ENCODE data around the gene TTLL8.
A peak's percentile ranks its signal among the peaks of the same experiment; 100 is the strongest.

TTLL8 gene

DNA sequence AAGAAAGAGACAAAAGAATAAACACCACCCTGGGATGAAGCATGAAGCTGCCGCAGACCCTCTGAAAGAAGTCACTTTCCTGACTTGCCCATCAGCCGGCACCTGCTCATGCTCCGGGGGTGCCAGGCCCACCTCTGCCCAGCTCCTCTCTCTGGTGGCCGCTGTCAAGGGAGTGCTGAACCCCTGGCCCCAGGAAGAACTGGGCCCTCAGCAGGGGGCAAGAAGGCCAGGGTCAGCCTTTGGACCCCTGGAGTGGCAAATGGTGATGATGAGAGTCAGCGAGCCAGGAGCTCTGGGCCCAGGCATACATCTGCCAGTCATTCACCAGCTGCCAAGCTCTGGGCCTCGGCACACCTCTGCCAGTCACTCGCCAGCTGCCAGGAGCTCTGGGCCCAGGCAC, 17.4 kb downstream of the TTLL8 start:
- DNase-seq = no peak

DNA sequence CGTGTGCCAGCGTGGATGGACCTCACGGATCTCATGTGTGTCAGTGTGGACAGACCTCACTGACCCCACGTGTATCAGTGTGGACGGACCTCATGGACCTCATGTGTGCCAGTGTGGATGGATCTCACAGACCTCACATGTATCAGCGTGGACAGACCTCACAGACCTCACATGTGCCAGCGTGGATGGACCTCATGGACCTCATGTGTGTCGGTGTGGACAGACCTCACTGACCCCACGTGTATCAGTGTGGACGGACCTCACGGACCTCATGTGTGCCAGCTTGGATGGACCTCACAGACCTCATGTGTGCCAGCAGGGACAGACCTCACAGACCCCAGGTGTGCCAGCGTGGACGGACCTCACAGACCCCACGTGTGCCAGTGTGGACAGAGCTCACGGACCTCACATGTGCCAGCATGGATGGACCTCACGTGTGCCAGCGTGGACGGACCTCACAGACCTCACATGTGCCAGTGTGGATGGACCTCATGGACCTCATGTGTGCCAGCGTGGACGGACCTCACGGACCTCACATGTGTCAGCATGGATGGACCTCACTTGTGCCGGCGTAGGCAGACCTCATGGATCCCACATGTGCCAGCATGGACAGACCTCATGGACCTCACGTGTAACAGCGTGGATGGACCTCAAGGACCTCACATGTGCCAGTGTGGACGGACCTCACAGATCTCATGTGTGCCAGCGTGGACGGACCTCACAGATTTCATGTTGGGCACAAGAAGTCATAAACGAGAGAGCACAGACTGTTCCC, 18.2 kb downstream of the TTLL8 start:
- no peak for DNase-seq

DNA sequence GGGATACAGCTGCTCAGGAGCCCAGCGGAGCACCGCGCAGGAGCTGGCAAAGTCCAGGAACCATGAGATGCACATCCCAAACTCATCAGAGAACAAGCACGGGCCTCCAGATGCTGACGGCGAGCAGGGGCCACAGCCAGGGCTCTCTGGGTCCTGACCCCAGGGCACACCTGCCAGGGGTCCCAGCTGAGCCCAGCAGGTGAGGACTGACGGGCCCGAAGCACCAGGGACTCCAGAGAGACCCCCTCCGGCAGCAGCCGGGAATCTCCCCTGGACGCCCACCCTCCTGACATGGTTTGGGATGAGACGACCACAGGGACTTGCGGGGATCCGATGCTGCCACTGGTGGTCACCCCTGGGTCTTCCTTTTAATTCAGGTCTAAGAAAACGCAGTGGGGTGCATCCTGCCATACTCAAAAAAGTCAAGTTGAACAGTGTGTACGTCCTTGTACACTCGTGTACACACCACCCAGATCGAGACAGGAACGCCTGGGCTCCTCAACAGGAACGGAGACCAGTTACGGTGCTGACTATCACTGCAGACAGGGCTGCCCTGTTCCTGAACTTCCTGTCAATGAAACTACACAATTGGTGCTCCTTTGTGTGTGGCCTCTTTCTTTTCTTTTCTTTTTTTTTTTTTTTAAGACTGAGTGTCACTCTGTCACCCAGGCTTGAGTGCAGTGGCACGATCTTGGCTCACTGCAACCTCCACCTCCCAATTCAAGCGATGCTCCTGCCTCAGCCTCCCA, 21.9 kb downstream of the TTLL8 start:
- no peak for DNase-seq

DNA sequence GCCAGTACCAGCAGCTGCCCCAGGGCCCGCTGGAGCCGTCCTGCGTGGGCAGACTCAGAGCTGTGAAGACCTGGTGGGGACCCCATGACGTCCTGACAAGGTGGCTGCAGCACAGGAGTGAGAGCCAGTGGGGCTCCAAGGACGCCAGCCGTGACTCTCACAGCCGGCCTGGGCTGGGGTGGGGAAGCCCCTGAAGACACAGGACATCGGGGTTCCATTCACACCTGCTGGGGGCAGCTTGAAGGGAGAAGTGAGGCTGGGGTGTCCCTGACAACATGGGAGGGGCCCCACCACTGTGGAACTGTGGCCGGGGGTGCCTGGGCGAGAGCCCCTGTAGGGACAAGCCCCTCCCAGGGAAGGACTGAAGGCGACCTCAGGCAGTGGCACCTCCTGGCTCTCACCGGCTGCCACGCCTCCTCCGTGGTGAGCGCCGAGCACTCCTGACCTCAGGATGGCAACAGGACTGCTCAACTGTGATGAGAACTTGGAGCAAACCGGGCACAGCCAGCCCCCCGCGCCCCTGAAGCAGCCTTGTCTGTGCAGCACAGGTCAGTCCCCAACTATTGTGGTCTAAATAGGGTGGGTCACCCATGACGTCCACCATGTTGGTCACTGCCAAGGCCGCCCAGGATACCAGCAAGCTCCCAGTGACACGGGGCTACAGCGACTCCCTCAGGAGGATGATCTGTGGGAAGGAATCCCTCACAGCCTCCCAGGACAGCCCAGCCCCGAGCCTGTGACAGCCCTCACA, 22.8 kb downstream of the TTLL8 start:
- no peak for DNase-seq

DNA sequence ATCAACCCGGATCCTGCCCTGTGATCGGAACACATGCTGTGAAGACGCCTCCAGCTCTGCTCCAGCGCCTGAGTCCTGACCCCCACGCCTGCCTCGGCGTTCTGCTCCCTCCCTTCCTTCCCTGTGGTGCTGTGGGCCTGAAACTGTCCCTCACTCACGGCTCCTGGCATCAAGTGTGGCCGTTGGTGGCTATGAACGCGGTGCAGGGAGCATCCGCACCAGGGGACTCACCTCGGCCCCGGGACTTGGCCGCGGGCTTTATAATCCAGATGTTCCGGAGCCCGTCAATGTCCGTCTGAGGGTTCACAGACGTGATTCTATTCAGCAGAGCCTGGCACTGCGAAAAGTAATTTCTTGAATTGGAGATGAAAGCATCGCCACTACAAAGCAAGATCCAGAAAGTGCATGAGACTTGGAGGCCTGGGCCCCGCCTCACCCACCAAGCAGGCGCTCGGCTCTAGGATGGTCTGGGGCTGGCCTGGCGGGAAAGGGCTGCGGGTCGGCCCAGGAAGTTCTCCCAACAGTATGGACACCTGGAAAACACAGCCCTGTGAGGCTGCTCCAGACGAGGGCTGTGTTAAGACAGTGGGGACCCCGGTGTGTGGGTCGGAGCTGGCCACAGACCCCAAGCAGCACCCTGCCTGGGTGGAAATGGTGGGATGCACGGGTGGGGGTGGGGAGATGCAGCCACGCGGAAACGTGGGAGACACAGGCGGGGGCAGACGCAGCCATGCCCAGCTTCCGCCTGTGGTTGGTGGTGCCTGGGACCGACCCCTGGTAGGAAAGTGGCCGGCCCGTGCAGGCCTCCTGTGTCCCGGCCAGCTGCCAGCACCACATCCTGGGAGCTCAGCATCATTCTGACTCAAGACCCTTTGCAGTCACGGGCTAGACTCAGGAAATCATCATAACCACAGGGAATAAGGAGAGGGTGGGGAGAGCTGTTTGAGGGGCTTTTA, 23.7 kb downstream of the TTLL8 start:
- DNase-seq = no peak

DNA sequence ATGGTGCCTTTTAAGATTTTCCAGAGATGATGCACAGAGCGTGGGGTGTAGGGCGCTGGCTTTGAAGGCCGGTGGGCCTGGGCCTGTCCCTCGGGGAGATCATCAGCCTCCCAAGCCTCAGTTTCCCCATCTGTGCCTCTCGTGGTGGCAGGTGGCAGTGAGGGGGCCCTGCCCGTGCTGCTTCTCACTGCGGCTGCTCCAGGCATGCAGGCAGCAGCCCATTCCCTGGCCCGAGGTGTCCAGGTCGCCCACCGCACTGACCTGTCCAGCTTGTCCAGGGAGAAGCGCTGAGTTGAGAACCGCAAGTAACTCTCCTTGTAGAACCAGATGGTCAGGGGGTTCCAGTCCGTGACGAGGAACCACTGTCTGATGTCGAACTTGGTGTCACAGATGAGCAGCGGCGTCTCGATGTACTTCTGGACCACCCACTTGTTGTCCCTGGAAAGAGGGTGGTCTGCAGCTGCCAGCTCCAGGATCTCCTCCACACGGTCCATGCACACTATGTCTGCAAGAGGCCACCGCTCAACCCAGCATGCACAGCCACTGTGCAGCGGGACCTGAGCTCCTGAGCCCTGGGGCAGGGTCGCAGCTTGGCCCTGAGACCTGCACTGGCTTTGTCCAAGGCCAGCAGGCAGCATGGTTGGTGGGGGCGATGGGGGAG, 25.0 kb downstream of the TTLL8 start:
- DNase-seq = no peak

DNA sequence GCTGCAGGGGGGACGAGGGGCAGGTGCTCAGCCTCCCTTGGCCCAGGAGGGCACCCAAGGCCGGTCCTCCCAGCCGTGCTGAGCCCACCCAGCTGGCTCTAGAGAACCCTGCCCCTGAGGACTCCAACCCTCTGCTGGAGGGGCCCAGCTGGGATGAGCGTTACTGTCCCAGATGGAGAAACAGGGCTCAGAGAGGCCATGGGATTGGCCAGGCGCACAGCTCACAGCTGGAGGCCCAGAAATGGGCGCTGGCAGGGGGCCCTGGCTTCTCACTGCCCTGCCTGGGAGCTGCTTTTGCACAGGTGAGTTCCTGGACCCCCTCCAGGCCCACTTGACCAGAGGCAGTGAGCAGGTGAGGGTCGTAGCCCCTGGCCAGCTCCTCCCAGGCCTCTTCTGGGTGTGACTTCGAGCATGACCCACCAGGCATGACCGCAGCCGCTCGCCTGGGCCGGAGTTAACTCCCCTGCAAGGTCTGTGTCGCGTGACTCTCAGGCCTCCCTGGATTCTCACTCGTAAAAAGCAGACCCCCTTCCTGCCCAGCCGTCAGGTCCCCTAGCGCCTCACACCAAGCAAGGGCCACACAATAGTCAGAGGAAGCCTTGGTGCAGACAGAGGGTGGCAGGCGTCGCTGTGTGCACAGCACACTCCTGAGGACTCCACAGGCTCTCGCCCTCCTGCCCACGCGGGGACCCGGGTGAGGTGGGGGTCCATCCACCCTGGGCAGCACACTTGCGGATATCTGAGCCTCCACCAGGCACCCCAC, 25.8 kb downstream of the TTLL8 start:
- DNase-seq = no peak

DNA sequence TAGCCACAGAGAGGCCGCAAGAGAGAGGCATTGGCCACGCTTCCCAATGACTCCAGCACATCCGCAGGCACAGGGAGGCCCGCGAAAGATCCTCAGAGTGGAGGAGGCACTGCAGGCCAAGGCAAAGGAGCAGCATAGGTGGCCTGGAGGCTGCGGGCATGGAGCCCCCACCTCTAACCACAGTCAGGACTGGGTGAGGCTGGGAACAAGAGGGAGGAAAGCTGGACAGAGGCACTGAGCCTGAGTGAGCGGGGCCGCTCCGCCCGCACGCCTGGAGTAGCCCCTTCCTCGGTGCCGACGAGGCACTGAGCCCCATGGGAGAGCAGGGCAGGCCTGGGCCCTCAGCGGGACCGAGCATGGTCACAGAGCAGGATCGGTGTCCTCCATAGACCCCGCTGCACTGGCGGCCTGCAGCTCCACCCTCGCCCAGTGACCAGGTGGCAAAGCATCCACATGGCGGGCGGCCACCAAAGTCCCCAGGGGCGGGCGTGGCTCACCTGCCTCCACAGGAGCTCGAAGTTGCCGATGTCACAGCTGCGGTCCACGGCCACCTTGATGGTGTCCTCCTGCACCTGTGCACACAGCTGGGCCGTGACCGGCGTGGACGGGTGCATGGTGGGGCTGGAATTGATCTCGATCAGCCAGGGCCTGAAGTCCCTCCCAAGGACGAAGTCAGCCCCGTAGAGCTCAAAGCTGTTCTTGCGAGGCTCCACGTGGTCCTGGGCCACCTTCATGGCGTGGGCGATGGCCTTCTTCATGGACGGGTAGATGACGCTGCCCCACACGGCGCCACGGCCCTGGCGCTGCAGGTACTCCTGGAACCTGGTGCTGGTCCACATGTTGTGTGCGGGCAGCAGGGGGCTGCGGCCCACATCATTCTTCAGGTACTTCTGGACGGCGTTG, 26.7 kb downstream of the TTLL8 start:
- DNase-seq = no peak

DNA sequence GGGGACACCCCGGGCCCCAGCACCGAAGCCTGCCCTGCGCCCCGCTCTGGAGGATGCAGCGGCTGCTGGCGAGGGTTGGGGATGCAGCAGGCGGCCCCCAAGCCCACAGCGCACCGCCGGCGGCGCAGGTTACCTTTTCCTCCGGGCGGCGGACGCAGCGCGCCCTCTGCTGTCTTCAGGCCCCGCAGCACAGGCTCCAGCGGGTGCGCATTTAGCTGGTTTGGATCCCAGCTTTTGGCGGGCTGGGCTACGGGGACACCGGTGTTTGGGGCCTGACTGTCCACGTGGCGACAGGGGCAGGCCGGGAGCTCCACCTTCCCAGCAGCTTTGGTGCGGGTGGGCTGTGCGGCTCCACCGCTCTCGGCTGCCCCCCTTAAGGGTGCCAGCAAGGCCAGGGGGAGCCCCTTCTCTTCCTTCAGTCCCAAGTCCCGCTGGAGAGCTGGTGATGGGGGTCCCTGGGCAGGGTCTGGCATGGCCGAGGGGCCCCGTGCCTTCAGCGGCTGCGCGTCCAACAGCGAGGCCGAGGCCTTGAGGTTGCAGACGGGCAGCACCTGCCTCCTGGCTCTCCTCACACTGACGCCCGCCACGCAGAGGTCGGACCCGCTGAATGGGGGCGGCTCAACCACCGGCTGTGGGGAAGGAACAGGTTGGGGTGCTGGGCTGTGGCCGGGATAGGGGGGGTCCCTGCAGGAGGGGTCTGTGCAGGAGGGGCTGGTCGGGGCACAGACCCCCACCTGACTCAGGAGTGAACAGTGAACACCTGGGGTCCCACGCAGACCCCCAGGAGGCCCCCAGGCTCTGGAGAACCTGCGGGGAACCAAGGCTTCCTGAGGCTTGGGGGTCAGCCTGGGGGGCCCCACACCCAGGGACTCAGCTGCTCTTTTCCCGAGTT, 27.6 kb downstream of the TTLL8 start:
- DNase-seq = peak; percentile 84

DNA sequence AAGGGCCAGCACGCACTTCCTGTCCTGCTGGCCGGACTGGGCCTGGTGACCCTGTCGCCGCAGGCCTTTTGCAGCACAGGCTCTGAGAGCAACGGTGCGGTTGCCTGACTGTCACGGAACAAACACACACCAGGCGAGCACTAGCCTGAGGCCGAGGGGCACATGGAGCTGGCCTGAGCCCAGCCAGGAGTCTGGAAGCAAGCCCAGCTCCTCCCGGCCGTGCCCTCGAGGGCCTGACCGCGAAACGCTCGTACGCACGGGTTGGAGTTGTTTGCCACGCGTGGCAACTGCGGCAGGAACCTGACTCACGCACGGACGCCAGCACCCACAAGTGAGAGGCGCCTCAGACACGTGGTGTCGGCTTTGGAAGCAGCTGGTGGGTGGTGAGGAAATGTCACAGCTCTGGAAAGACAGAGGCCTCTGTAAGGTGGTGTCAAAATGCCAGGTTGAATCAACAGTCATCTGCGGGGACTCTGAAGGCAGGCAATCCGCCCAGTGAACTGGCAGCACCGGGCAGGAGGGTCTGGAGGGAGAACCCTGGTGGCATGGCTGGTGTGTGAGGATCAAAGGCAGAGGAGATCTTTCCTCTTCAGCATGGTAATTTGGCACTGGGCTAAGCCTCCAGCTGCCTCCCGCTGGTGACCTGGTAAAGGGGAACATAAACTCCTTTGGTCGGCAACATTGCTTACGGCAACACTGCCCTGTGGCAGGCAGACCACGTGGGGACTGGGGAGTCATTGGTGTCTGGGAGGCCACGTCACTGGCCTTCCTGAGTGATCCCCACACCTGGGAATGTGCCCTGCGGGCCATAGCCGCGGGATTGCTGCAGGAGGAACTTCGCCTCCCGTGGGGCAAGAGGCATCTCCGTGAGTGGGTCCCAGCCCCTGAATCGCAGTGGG, 30.2 kb downstream of the TTLL8 start:
- peak; percentile 43 for DNase-seq

DNA sequence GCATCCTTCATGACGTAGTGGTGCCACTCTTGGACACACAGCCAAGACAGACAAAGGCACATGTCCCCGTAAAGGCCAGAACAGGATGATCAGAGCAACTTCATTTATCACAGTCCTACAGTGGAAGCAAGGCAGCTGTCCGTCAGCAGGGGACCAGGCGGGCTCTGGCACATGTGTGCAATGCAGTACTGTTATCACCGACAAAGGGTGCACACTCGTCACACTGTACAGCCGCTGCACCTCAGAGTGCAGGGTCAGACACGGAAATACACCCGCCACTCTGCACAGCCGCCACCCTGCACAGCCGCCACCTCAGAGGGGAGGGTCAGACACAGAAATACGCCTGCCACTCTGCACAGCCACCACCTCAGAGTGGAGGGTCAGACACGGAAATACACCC, 32.1 kb downstream of the TTLL8 start:
- DNase-seq = no peak

DNA sequence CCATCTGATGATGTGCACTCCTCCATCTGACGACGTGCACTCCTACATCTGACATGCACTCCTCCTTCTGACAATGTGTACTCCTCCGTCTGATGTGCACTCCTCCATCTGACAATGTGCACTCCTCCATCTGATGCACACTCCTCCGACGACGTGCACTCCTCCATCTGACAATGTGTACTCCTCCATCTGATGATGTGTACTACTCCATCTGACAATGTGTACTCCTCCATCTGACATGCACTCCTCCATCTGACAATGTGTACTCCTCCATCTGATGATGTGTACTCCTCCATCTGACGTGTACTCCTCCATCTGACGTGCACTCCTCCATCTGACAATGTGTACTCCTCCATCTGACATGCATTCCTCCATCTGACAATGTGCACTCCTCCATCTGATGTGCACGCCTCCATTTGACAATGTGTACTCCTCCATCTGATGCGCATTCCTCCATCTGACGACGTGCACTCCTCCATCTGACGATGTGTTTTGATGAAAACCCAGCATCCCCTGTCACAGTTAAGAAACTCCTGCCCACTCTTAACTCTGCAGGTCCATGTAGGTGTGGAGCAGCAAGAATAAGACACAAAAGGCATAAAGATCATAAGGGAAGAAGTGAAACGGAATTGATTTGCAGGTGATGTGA, 35.8 kb downstream of the TTLL8 start:
- DNase-seq = no peak

DNA sequence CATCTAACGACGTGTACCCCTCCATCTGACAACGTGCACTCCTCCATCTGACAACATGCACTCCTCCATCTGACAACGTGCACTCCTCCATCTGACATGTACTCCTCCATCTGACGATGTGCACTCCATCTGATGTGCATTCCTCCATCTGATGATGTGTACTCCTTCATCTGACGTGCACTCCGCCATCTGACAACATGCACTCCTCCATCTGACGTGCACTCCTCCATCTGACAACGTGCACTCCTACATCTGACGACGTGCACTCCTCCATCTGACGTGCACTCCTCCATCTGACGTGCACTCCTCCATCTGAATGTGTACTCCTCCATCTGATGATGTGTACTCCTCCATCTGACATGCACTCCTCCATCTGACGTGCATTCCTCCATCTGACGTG, 37.5 kb downstream of the TTLL8 start:
- no peak for DNase-seq

DNA sequence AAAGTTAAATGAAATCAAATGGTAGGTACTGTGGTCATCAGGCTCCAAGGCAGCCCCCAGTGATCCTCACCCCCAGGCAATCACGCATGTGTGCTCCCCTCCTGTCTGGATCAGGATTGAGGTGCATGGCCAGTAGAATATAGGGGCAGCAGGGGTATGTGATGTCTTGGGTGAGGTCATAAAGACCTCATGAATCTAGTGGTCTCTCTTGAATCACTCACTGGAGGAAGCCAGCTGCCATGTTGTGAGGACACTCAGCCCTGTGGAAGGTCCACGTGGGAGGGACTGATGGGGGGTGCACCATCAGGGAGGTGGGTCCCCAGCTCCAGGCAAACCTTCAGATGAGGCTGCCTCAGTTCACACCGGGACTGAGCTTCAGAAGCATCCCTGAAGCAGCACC, 38.8 kb downstream of the TTLL8 start:
- DNase-seq = no peak

DNA sequence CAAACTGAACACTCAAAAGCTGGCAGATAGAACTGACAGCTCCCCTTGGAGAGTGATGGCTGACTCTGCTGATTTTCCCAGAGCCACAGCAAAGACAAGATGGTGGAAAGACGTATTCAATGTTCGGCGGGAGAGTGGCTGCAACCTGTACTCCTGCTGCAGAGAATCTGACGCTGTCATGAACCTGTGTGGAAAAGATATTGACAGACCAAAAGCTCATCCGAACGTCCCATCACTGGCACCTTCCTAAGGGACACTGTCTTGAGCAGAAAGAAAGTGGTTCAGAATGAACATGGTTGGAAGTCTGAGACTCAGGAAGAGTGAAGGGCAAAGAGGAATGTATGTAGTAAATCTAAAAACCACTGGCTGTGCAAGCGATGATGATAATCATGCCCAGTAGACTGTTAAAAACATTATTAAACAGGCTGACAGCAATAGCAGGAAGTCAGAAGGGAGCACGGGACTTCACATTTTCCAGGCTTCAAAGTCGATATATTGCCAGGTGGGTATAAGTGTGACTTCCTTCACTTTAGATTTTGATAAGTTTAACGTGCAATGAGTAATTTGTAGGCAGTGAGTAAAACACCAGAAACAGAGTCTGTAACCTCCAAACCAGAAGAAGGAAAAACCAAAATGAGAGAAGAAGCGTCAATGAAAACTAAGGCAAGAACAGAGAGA, 39.4 kb downstream of the TTLL8 start:
- peak; percentile 57 for DNase-seq

DNA sequence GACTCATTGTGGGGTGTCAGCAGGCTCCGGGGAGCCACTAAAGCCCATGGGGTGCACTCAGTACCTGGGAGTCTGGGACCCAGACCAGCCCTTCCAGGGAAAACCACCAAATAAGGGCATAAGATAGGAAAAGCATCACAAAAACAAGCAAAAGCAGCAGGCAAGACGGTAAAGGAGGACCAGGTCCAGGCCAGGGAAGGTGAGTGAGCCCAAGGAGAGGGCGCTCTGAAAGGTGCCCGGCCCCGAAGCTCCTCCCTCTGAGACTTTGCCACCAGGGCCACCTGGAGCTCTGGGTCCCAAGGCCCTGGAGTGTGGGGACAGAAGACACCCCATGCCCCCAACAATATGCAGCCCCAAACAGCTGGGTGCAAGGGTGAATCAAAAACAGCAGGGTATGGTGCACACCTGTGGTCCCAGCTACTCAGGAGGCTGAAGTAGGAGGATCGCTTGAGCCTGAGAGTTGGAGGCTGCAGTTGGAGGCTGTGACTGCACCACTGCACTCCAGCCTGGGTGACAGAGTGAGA, 40.3 kb downstream of the TTLL8 start:
- no peak for DNase-seq
